ENCODE data around the gene CHD5. TPM values are rescaled to one million over a fixed set of nuclear protein-coding genes. Genes with fewer than 3 reads are reported as not detected.
A peak's percentile ranks its signal among the peaks of the same experiment; 100 is the strongest.

CHD5 gene
- total RNA-seq, 1 experiment from 2014 or later: 62.9 TPM

DNA sequence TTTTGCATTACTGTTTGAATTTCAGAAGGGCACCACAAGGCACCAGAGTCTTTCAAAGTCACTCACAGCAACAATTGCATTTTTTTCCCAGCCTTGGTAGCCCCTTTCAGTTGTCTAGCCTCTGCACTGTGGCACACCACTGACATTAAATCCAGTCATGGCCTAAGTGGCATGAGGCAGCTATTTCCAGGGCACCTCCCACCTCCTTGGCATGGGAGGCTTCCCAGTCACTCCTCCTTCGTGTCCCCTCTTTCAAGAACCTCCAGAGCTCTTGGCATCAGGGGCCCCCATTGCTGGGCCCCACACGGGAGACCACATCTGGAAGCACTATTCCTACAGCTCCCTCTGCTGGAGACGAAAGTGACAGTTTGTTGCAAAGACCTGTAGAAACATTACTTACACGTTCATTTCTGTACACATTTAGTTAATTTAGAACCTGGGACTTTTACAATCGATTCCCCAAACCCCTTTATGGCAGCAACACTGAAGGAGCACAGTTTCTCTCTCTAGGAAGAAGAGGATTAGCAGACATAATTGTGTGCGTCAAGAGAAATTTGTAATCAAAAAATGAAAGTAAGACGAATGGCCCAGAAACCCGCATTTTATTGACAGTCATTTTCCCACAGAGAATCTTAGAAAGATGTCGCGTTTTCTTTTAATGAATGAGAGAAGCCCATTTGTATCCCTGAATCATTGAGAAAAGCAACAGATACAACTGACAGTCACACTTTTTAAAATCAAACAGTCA, 5.7 kb upstream of the CHD5 start:
- Histone ChIP-seq H3K9me3 (ENCODE audit: control insufficient read depth, insufficient read depth, low read depth, low read length) (no peaks in the 10 kb centered on the region), H3K4me1 (ENCODE audit: control insufficient read depth, insufficient read depth, low read length) (peaks cover 51% of the 10 kb centered on the region), H3K36me3 (ENCODE audit: control insufficient read depth, insufficient read depth, low read length) (peaks cover 7% of the 10 kb centered on the region; the same call in 1 of the 2 replicates), H3K27me3 (ENCODE audit: control insufficient read depth, insufficient read depth, low read length) (no peaks in the 10 kb centered on the region), H3K4me3 (ENCODE audit: low read depth in 2 of 2, low read length in 2 of 2) (no peak overlapping the region), H3K27ac (ENCODE audit: low read length) (peak overlapping the region; percentile 32; the same call in 1 of the 2 replicates)
- ATAC-seq (no peak), DNase-seq (ENCODE audit: low read depth, low spot score) (no peak)
- ChIA-PET CTCF (interaction anchor here (1.0 to 1.4 kb wide), 3 partner anchors 9 to 28 kb away, joined by 4 to 12 read pairs (median 10); no protein-coding TSS in a partner anchor), POLR2A (no interaction called here)
- in situ Hi-C loops (cut with HindIII; ENCODE audit: low pct_unique_long_range_greater_than_20kb, low sequenced_read_pairs): no loop called here
- TF ChIP-seq SIN3A (IDR thresholded peaks at IDR 0.05; ENCODE audit: borderline replicate concordance, insufficient read depth, low read depth, low read length) (no peak), POLR2AphosphoS5 (IDR thresholded peaks at IDR 0.05; ENCODE audit: low read depth, low read length) (no peak), TCF7L2 (IDR thresholded peaks at IDR 0.05; ENCODE audit: low read depth, low read length) (no peak)
- TF ChIP-seq, protein P1, sequence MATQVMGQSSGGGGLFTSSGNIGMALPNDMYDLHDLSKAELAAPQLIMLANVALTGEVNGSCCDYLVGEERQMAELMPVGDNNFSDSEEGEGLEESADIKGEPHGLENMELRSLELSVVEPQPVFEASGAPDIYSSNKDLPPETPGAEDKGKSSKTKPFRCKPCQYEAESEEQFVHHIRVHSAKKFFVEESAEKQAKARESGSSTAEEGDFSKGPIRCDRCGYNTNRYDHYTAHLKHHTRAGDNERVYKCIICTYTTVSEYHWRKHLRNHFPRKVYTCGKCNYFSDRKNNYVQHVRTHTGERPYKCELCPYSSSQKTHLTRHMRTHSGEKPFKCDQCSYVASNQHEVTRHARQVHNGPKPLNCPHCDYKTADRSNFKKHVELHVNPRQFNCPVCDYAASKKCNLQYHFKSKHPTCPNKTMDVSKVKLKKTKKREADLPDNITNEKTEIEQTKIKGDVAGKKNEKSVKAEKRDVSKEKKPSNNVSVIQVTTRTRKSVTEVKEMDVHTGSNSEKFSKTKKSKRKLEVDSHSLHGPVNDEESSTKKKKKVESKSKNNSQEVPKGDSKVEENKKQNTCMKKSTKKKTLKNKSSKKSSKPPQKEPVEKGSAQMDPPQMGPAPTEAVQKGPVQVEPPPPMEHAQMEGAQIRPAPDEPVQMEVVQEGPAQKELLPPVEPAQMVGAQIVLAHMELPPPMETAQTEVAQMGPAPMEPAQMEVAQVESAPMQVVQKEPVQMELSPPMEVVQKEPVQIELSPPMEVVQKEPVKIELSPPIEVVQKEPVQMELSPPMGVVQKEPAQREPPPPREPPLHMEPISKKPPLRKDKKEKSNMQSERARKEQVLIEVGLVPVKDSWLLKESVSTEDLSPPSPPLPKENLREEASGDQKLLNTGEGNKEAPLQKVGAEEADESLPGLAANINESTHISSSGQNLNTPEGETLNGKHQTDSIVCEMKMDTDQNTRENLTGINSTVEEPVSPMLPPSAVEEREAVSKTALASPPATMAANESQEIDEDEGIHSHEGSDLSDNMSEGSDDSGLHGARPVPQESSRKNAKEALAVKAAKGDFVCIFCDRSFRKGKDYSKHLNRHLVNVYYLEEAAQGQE (IDR thresholded peaks at IDR 0.05; ENCODE audit: insufficient read depth in 1 of 2, low read depth in 2 of 2, low read length in 1 of 2): no peak
- TF ChIP-seq, protein P2, sequence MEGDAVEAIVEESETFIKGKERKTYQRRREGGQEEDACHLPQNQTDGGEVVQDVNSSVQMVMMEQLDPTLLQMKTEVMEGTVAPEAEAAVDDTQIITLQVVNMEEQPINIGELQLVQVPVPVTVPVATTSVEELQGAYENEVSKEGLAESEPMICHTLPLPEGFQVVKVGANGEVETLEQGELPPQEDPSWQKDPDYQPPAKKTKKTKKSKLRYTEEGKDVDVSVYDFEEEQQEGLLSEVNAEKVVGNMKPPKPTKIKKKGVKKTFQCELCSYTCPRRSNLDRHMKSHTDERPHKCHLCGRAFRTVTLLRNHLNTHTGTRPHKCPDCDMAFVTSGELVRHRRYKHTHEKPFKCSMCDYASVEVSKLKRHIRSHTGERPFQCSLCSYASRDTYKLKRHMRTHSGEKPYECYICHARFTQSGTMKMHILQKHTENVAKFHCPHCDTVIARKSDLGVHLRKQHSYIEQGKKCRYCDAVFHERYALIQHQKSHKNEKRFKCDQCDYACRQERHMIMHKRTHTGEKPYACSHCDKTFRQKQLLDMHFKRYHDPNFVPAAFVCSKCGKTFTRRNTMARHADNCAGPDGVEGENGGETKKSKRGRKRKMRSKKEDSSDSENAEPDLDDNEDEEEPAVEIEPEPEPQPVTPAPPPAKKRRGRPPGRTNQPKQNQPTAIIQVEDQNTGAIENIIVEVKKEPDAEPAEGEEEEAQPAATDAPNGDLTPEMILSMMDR (IDR thresholded peaks at IDR 0.05): peak; percentile 85
- intact Hi-C loops (cut with micrococcal nuclease; ENCODE audit: unreplicated experiment): no loop called here
- BruUV-seq (replicated peaks): no TSS peak

DNA sequence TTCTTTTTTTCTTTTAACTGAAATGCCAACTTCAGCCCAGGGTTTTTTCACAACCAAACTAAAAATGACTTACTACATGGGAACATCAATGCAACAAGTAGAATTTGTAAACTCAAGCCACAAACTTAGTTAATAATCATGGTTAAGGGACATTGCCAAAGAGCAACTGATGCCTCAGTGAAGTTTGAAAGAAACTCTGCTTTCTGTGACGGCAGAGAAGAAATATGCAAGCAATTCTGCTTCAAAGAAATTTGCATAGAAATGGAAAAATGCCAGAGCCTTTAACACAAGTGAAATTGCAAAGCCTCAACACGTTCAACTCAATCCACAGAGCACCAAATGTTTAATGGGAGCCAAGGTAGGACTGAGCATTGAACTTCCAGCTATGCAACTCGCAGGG, 5.0 kb upstream of the CHD5 start:
- BruUV-seq (replicated peaks): no TSS peak
- DNase-seq (ENCODE audit: low read depth, low spot score) (no peak), ATAC-seq (no peak)
- 0 out of 2 replicates have a peak, but pooled peaks cover 6% of the 10 kb centered on the region for H3K36me3 ChIP-seq (ENCODE audit: control insufficient read depth, insufficient read depth, low read length)
- intact Hi-C loops (cut with micrococcal nuclease; ENCODE audit: unreplicated experiment): no loop called here
- CTCF ChIA-PET: interaction anchor here (1.0 to 1.4 kb wide), 3 partner anchors 10 to 27 kb away, joined by 4 to 12 read pairs (median 10); no protein-coding TSS in a partner anchor
- H3K9me3 ChIP-seq (ENCODE audit: control insufficient read depth, insufficient read depth, low read depth, low read length): no peaks in the 10 kb centered on the region
- H3K27me3 ChIP-seq (ENCODE audit: control insufficient read depth, insufficient read depth, low read length): no peaks in the 10 kb centered on the region
- H3K4me1 ChIP-seq (ENCODE audit: control insufficient read depth, insufficient read depth, low read length): peaks cover 53% of the 10 kb centered on the region
- peak overlapping the region; percentile 79; the same call in 1 of the 2 replicates for H3K27ac ChIP-seq (ENCODE audit: low read length)
- in situ Hi-C loops (cut with HindIII; ENCODE audit: low pct_unique_long_range_greater_than_20kb, low sequenced_read_pairs): no loop called here
- POLR2A ChIA-PET: no interaction called here
- no peak overlapping the region for H3K4me3 ChIP-seq (ENCODE audit: low read depth in 2 of 2, low read length in 2 of 2)
- TF ChIP-seq POLR2AphosphoS5 (IDR thresholded peaks at IDR 0.05; ENCODE audit: low read depth, low read length) (no peak), TCF7L2 (IDR thresholded peaks at IDR 0.05; ENCODE audit: low read depth, low read length) (no peak), SIN3A (IDR thresholded peaks at IDR 0.05; ENCODE audit: borderline replicate concordance, insufficient read depth, low read depth, low read length) (no peak)
- TF ChIP-seq, protein P1 (IDR thresholded peaks at IDR 0.05; ENCODE audit: insufficient read depth in 1 of 2, low read depth in 2 of 2, low read length in 1 of 2): no peak
- TF ChIP-seq, protein P2 (IDR thresholded peaks at IDR 0.05): no peak
